CD14-positive monocyte (primary cell): ENCODE data around the gene POLR2L. TPM values are rescaled to one million over a fixed set of nuclear protein-coding genes. Genes with fewer than 3 reads are reported as not detected.

ENCODE experiments used
- DNase-seq, 3 donors: peaks; one replicate each; pipeline ENCODE4 v3.0.0-alpha.2; 2011 to 2022
- H2AFZ ChIP-seq: 2 replicates; pipeline ENCODE4 v1.6.0; 2012; ENCODE audit warnings: mild to moderate bottlenecking, low read depth, low read length, inconsistent platforms; ENCODE audit not compliant: insufficient read depth, poor library complexity, severe bottlenecking
- H3K27ac ChIP-seq, 2 donors: 1 replicate in 1 of 2; 2 replicates in 1 of 2; pipeline ENCODE4 v1.5.1; 2012 to 2013; ENCODE audit warnings: low read length in 2 of 2, control low read depth in 1 of 2, inconsistent platforms in 1 of 2, low read depth in 1 of 2, mild to moderate bottlenecking in 1 of 2
- H3K27me3 ChIP-seq, 2 donors: one replicate each; pipeline versions ENCODE4 v1.6.0 to v1.6.1; 2011 to 2013; ENCODE audit warnings: low read length in 2 of 2; ENCODE audit not compliant: control insufficient read depth in 2 of 2, insufficient read depth in 2 of 2
- H3K36me3 ChIP-seq, 2 donors: replicated peaks in 1 of 2; 1 replicate in 1 of 2; 2 replicates in 1 of 2; pipeline versions ENCODE4 v1.5.1 to v1.6.1; 2012 to 2013; ENCODE audit warnings: low read length in 2 of 2, control low read depth in 1 of 2, inconsistent platforms in 1 of 2, mild to moderate bottlenecking in 1 of 2; ENCODE audit not compliant: insufficient read depth in 2 of 2, control insufficient read depth in 1 of 2
- H3K4me1 ChIP-seq, 2 donors: 1 replicate in 1 of 2; 2 replicates in 1 of 2; pipeline versions ENCODE4 v1.5.1 to v1.6.1; 2012 to 2013; ENCODE audit warnings: low read length in 2 of 2, control low read depth in 1 of 2, inconsistent platforms in 1 of 2, mild to moderate bottlenecking in 1 of 2, moderate library complexity in 1 of 2; ENCODE audit not compliant: insufficient read depth in 2 of 2, control insufficient read depth in 1 of 2
- H3K4me2 ChIP-seq: replicated peaks from 2 replicates; pipeline ENCODE3; 2012; ENCODE audit warnings: low read length, moderate library complexity, mild to moderate bottlenecking; ENCODE audit not compliant: poor library complexity, severe bottlenecking; ENCODE audit errors: extremely low read depth
- H3K4me3 ChIP-seq, 3 experiments: fragments of 200-600 bp in 1 of 3; sonication (generic) in 1 of 3; replicated peaks in 1 of 3; 1 replicate in 2 of 3; 2 replicates in 1 of 3; pipeline ENCODE4 v1.5.1; 2011 to 2013; ENCODE audit warnings: low read length in 3 of 3, mild to moderate bottlenecking in 3 of 3, control low read depth in 2 of 3, low read depth in 2 of 3, inconsistent platforms in 1 of 3, moderate library complexity in 1 of 3
- H3K79me2 ChIP-seq: 2 replicates; pipeline ENCODE4 v1.6.0; 2012; ENCODE audit warnings: mild to moderate bottlenecking, control low read depth, inconsistent platforms, low read length, moderate library complexity; ENCODE audit not compliant: insufficient read depth
- H3K9ac ChIP-seq: 2 replicates; pipeline ENCODE4 v1.6.0; 2017; ENCODE audit warnings: low read length, mild to moderate bottlenecking; ENCODE audit not compliant: insufficient read depth, poor library complexity, severe bottlenecking
- H3K9me3 ChIP-seq, 2 donors: replicated peaks in 1 of 2; 1 replicate in 1 of 2; 2 replicates in 1 of 2; pipeline versions ENCODE4 v1.5.1 to v1.6.1; 2012 to 2013; ENCODE audit warnings: low read length in 2 of 2, control low read depth in 1 of 2; ENCODE audit not compliant: control insufficient read depth in 1 of 2, insufficient read depth in 1 of 2
- H4K20me1 ChIP-seq: 2 replicates; pipeline ENCODE4 v1.6.0; 2012; ENCODE audit warnings: mild to moderate bottlenecking, low read length, control low read depth, moderate library complexity; ENCODE audit not compliant: insufficient read depth
- H3K27ac Mint-ChIP-seq, 7 donors: one replicate each; pipeline ENCODE4 v1.8.0; 2020; ENCODE audit warnings: mild to moderate bottlenecking in 7 of 7, mixed read lengths in 7 of 7, moderate library complexity in 6 of 7, inconsistent platforms in 2 of 7
- H3K27me3 Mint-ChIP-seq, 3 donors: one replicate each; pipeline ENCODE4 v1.8.0; 2021 to 2022; ENCODE audit warnings: low read depth in 3 of 3, mild to moderate bottlenecking in 3 of 3, mixed read lengths in 3 of 3, moderate library complexity in 3 of 3, inconsistent platforms in 1 of 3
- H3K36me3 Mint-ChIP-seq, 2 donors: one replicate each; pipeline ENCODE4 v1.8.0; 2020; ENCODE audit warnings: mixed read lengths in 2 of 2, inconsistent platforms in 1 of 2, mild to moderate bottlenecking in 1 of 2
- H3K4me1 Mint-ChIP-seq: one replicate; pipeline ENCODE4 v1.8.0; 2020; ENCODE audit warnings: mild to moderate bottlenecking, mixed read lengths
- H3K4me3 Mint-ChIP-seq, 2 donors: one replicate each; pipeline ENCODE4 v1.8.0; 2020; ENCODE audit warnings: mild to moderate bottlenecking in 2 of 2, mixed read lengths in 2 of 2, moderate library complexity in 1 of 2
- H3K9me3 Mint-ChIP-seq, 7 donors: one replicate each; pipeline ENCODE4 v1.8.0; 2020 to 2022; ENCODE audit warnings: mixed read lengths in 7 of 7, mild to moderate bottlenecking in 6 of 7, moderate library complexity in 6 of 7, inconsistent platforms in 2 of 7
- CTCF ChIP-seq: fragments of 200-600 bp; IDR thresholded peaks from one replicate; pipeline ENCODE4 v1.8.0; 2022; ENCODE audit warnings: antibody characterized with exemption, mild to moderate bottlenecking
- WGBS: methylation state at CpG from one replicate; pipeline ENCODE4 v1.1.5; 2013; ENCODE audit warnings: missing lambda C conversion rate; ENCODE audit not compliant: insufficient coverage; 5-methylcytosine and 5-hydroxymethylcytosine counted together
- intact Hi-C, 2 donors: fragments of 100-400 bp; cut with micrococcal nuclease; formaldehyde crosslinking; loops; one replicate each; pipeline versions ENCODE4 v1.15.0 to v1.15.1; 2023
- polyA plus RNA-seq, 3 donors: library from polyadenylated mRNA; depleted of rRNA in 1 of 3; unstranded in 2 of 3; stranded (reverse) in 1 of 3; fragments of 300-500 nt in 2 of 3; fragments of >200 nt in 1 of 3; fragmentation: Illumina TruSeq in 2 of 3; gene quantifications; 1 replicate in 2 of 3; 2 replicates in 1 of 3; pipeline ENCODE4 v1.2.3, GENCODE V29; 2012 to 2021

POLR2L gene
- polyA plus RNA-seq, 3 donors = 93.9 to 133 (median 110) TPM

- TF ChIP-seq CTCF = no peak
- Histone ChIP-seq H3K4me3 (no peak overlapping the region), H3K9me3 (no peaks in the 10 kb centered on the region), H2AFZ (no peak overlapping the region), H3K36me3 (peaks cover 5 to 9% of the 10 kb centered on the region in 2 donors), H3K79me2 (peaks cover 15% of the 10 kb centered on the region), H4K20me1 (peaks cover 12% of the 10 kb centered on the region), H3K27me3 (peaks cover 4 to 25% of the 10 kb centered on the region in 2 donors), H3K4me2 (no peak overlapping the region), H3K9ac (no peak overlapping the region), H3K4me1 (peaks cover 25 to 26% of the 10 kb centered on the region in 2 donors), H3K27ac (no peak overlapping the region)
- H3K27ac Mint-ChIP-seq = no peak overlapping the region
- 92% methylated on average over 13 of the region's 13 CpGs for WGBS
- no peak for DNase-seq
- intact Hi-C loops = no loop called here
- peaks cover 15 to 29% (median 20%) of the 10 kb centered on the region in 3 donors for H3K27me3 Mint-ChIP-seq
- H3K9me3 Mint-ChIP-seq = peaks cover 0 to 2% (median 0%) of the 10 kb centered on the region in 7 donors
- H3K36me3 Mint-ChIP-seq = peaks cover 15 to 17% of the 10 kb centered on the region in 2 donors
- H3K4me3 Mint-ChIP-seq = no peak overlapping the region
- H3K4me1 Mint-ChIP-seq = peaks cover 18% of the 10 kb centered on the region
These were observed 49.5 kb downstream of the POLR2L start for GRCh38 chr11:792873-793272.

- Histone ChIP-seq H3K9ac (no peak overlapping the region), H3K27me3 (peaks cover 4 to 28% of the 10 kb centered on the region in 2 donors), H4K20me1 (peaks cover 12% of the 10 kb centered on the region), H3K79me2 (peaks cover 15% of the 10 kb centered on the region), H3K27ac (no peak overlapping the region), H3K4me3 (no peak overlapping the region), H3K36me3 (peaks cover 5 to 9% of the 10 kb centered on the region in 2 donors), H3K9me3 (no peaks in the 10 kb centered on the region), H3K4me1 (peaks cover 23% of the 10 kb centered on the region in 2 donors), H3K4me2 (no peak overlapping the region), H2AFZ (no peak overlapping the region)
- Mint-ChIP-seq H3K4me1 (peaks cover 17% of the 10 kb centered on the region), H3K36me3 (peaks cover 15 to 17% of the 10 kb centered on the region in 2 donors), H3K27ac (no peak overlapping the region), H3K9me3 (peaks cover 0 to 2% (median 0%) of the 10 kb centered on the region in 7 donors), H3K4me3 (no peak overlapping the region), H3K27me3 (peaks cover 15 to 31% (median 20%) of the 10 kb centered on the region in 3 donors)
- no peak for DNase-seq
- no peak for TF ChIP-seq CTCF
- 94% methylated on average over 13 of the region's 15 CpGs for WGBS
- intact Hi-C loops = no loop called here
These were observed 49.9 kb downstream of the POLR2L start for GRCh38 chr11:792535-792821.
